Measurements from ENCODE around the gene RPS15.

DNA sequence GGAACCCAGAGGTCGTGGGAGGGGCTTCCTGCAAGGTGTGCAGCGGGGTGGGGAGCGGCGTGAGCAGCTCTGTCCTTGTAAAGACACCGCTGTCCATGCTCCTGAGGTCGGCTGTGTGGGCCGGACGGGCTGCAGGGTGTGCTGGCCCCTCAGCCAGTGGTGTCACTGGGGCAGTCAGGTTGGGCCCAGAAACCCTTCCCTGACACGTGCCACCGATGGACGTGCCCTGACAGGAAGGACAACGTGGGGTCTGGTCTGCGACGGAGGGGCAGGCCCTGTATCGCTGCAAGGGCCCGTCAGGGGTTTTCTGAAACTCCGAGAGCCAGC lies 4.2 kb upstream of the RPS15 start:
- TF ChIP-seq, protein P1, sequence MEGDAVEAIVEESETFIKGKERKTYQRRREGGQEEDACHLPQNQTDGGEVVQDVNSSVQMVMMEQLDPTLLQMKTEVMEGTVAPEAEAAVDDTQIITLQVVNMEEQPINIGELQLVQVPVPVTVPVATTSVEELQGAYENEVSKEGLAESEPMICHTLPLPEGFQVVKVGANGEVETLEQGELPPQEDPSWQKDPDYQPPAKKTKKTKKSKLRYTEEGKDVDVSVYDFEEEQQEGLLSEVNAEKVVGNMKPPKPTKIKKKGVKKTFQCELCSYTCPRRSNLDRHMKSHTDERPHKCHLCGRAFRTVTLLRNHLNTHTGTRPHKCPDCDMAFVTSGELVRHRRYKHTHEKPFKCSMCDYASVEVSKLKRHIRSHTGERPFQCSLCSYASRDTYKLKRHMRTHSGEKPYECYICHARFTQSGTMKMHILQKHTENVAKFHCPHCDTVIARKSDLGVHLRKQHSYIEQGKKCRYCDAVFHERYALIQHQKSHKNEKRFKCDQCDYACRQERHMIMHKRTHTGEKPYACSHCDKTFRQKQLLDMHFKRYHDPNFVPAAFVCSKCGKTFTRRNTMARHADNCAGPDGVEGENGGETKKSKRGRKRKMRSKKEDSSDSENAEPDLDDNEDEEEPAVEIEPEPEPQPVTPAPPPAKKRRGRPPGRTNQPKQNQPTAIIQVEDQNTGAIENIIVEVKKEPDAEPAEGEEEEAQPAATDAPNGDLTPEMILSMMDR (IDR thresholded peaks at IDR 0.05; ENCODE audit: low read depth, low read length) = no peak
- TF ChIP-seq EZH2phosphoT487 (IDR thresholded peaks at IDR 0.05; ENCODE audit: low read depth) = no peak
